HepG2 (cell line): ENCODE results near the gene GDF15. TPM values are rescaled to one million over a fixed set of nuclear protein-coding genes. Genes with fewer than 3 reads are reported as not detected.

Experiments
- ATAC-seq: fragments of 200-7000 bp; cut with Tn5 transposase; 3 replicates; pipeline ENCODE4 v1.9.1; 2020; ENCODE audit warnings: mild to moderate bottlenecking, moderate library complexity
- BruUV-seq: library from RNA; stranded (reverse); fragments of 400-500 nt; replicated peaks from 2 replicates; lab custom pipeline; 2021; lab: Mats Ljungman, UMichigan
- CTCF ChIA-PET: fragments of 300-600 bp; formaldehyde crosslinking; extraction: SDS; loops from one replicate; lab custom pipeline; 2021; ENCODE audit warnings: low total read pairs, inconsistent platforms, low intra/inter-chr PET ratio; lab: Yijun Ruan, JAX
- POLR2A ChIA-PET: fragments of 350-600 bp; sonication (Branson Sonifier 250); formaldehyde crosslinking; loops from one replicate; lab custom pipeline; 2020; ENCODE audit warnings: antibody characterized with exemption, inconsistent platforms; lab: Yijun Ruan, JAX
- DNase-seq: peaks from one replicate; pipeline ENCODE4 v3.0.0-alpha.2; 2015; ENCODE audit warnings: low spot score
- FAIRE-seq: peaks from 3 replicates; lab custom pipeline; 2011; peaks lifted over from hg19 to GRCh38; lab: Jason Lieb, UNC
- H2AFZ ChIP-seq: one replicate; pipeline ENCODE4 v1.6.1; 2011; ENCODE audit warnings: low read length, inconsistent platforms
- H3K27ac ChIP-seq: fragments of 300-600 bp; 3 replicates; pipeline ENCODE4 v1.8.0; 2011; ENCODE audit warnings: mixed run types, mild to moderate bottlenecking, mixed read lengths, low read length, inconsistent platforms; ENCODE audit not compliant: insufficient read depth; ENCODE audit errors: extremely low read length
- H3K27me3 ChIP-seq, 2 experiments: fragments of 200-600 bp in 1 of 2; 2 replicates in 1 of 2; 3 replicates in 1 of 2; pipeline versions ENCODE4 v1.6.0 to v1.8.0; 2011; ENCODE audit warnings: low read length in 2 of 2, mild to moderate bottlenecking in 2 of 2, moderate library complexity in 2 of 2, inconsistent platforms in 1 of 2; ENCODE audit not compliant: insufficient read depth in 2 of 2, control insufficient read depth in 1 of 2
- H3K36me3 ChIP-seq, 2 experiments: fragments of 200-600 bp in 1 of 2; replicated peaks in 1 of 2; 2 replicates in 1 of 2; 3 replicates in 1 of 2; pipeline versions ENCODE4 v1.5.1 to v1.8.0; 2011; ENCODE audit warnings: low read length in 2 of 2, inconsistent platforms in 1 of 2; ENCODE audit not compliant: insufficient read depth in 2 of 2, control insufficient read depth in 1 of 2
- H3K4me1 ChIP-seq: 2 replicates; pipeline ENCODE4 v1.5.1; 2012; ENCODE audit warnings: low read length, inconsistent platforms; ENCODE audit not compliant: insufficient read depth
- H3K4me2 ChIP-seq: 2 replicates; pipeline ENCODE4 v1.6.0; 2011; ENCODE audit warnings: low read depth, low read length, inconsistent platforms
- H3K4me3 ChIP-seq, 3 experiments: fragments of 200-600 bp in 1 of 3; sonication (generic), shearing (Covaris generic) in 1 of 3; replicated peaks in 1 of 3; 2 replicates each; pipeline ENCODE4 v1.5.1; 2011 to 2016; ENCODE audit warnings: low read length in 3 of 3, inconsistent platforms in 2 of 3, low read depth in 2 of 3, mild to moderate bottlenecking in 2 of 3, control low read depth in 1 of 3, mixed read lengths in 1 of 3; ENCODE audit not compliant: insufficient read depth in 1 of 3
- H3K79me2 ChIP-seq: one replicate; pipeline ENCODE4 v1.6.1; 2011; ENCODE audit warnings: low read length, inconsistent platforms; ENCODE audit not compliant: insufficient read depth
- H3K9ac ChIP-seq: 2 replicates; pipeline ENCODE4 v1.6.0; 2011; ENCODE audit warnings: mild to moderate bottlenecking, low read depth, low read length, inconsistent platforms; ENCODE audit not compliant: insufficient read depth
- H3K9me3 ChIP-seq: 2 replicates; pipeline ENCODE4 v1.5.1; 2012; ENCODE audit warnings: mild to moderate bottlenecking, low read length
- H4K20me1 ChIP-seq: 2 replicates; pipeline ENCODE4 v1.6.0; 2011; ENCODE audit warnings: inconsistent platforms, mild to moderate bottlenecking, low read length, moderate library complexity; ENCODE audit not compliant: insufficient read depth
- BCL6 ChIP-seq: IDR thresholded peaks from 2 replicates; pipeline ENCODE4 v1.6.1; 2016; ENCODE audit warnings: missing genetic modification reagents, missing compliant biosample characterization
- JARID2 ChIP-seq: sonication (generic); formaldehyde crosslinking; IDR thresholded peaks from 2 replicates; pipeline ENCODE4 v1.8.1; 2023; ENCODE audit warnings: missing genetic modification reagents, inconsistent platforms; ENCODE audit not compliant: insufficient replicate concordance
- KAT2B ChIP-seq: fragments of 150-350 bp; IDR thresholded peaks from 2 replicates; pipeline ENCODE4 v1.6.1; 2014; ENCODE audit warnings: low read depth, low read length, borderline replicate concordance
- NR2F6 ChIP-seq, 2 experiments: IDR thresholded peaks; 2 replicates each; pipeline ENCODE4 v1.6.1; 2016; ENCODE audit warnings: antibody characterized with exemption in 1 of 2, mild to moderate bottlenecking in 1 of 2
- PAXIP1 ChIP-seq: sonication (generic); formaldehyde crosslinking; conservative IDR thresholded peaks from 2 replicates; pipeline ENCODE4 v1.4.0; 2020; ENCODE audit warnings: mild to moderate bottlenecking, missing genetic modification reagents, moderate library complexity
- PHF21A ChIP-seq: sonication (generic); formaldehyde crosslinking; IDR thresholded peaks from 2 replicates; pipeline ENCODE4 v1.5.0; 2020; ENCODE audit warnings: mild to moderate bottlenecking, missing genetic modification reagents
- RARA ChIP-seq: IDR thresholded peaks from 2 replicates; pipeline ENCODE4 v1.6.1; 2016; ENCODE audit warnings: missing genetic modification reagents, missing compliant biosample characterization
- SOX13 ChIP-seq, 3 experiments: fragments of 450-650 bp in 1 of 3; sonication (generic) in 1 of 3; formaldehyde crosslinking in 1 of 3; IDR thresholded peaks in 2 of 3; conservative IDR thresholded peaks in 1 of 3; 2 replicates each; pipeline versions ENCODE4 v1.5.0 to v1.6.1; 2016 to 2020; ENCODE audit warnings: antibody characterized with exemption in 1 of 3, mild to moderate bottlenecking in 1 of 3, missing compliant biosample characterization in 1 of 3, missing genetic modification reagents in 1 of 3, moderate library complexity in 1 of 3
- TBX3 ChIP-seq: fragments of 450-650 bp; IDR thresholded peaks from 2 replicates; pipeline ENCODE4 v1.6.1; 2017; ENCODE audit warnings: antibody characterized with exemption, mild to moderate bottlenecking, inconsistent platforms, borderline replicate concordance
- TFAP4 ChIP-seq: sonication (generic); IDR thresholded peaks from 2 replicates; pipeline ENCODE4 v1.6.1; 2016; ENCODE audit warnings: low read depth, borderline replicate concordance
- ZNF121 ChIP-seq: sonication (generic); formaldehyde crosslinking; IDR thresholded peaks from 2 replicates; pipeline ENCODE4 v1.5.0; 2020; ENCODE audit warnings: mild to moderate bottlenecking, missing genetic modification reagents
- ZNF260 ChIP-seq: sonication (generic); formaldehyde crosslinking; IDR thresholded peaks from 2 replicates; pipeline ENCODE4 v1.4.0; 2020; ENCODE audit warnings: missing genetic modification reagents, low read depth, mild to moderate bottlenecking, borderline replicate concordance
- ZNF761 ChIP-seq: sonication (generic); formaldehyde crosslinking; conservative IDR thresholded peaks from 2 replicates; pipeline ENCODE4 v1.4.0; 2020; ENCODE audit warnings: mild to moderate bottlenecking, missing genetic modification reagents
- WGBS: methylation state at CpG from one replicate; pipeline ENCODE4 v1.1.6; 2017; ENCODE audit warnings: low lambda C conversion rate; 5-methylcytosine and 5-hydroxymethylcytosine counted together
- in situ Hi-C: cut with HindIII; loops from 2 replicates; pipeline ENCODE4 v1.10.0; 2017; ENCODE audit warnings: low pct_unique_long_range_greater_than_20kb; ENCODE audit not compliant: extremely low pct_ligation_motif_present
- intact Hi-C: fragments of 100-400 bp; cut with micrococcal nuclease; formaldehyde crosslinking; loops from one replicate; pipeline ENCODE4 v1.10.0; 2022; ENCODE audit not compliant: unreplicated experiment
- polyA plus RNA-seq, 8 experiments: library from polyadenylated mRNA; depleted of rRNA in 3 of 8; stranded (reverse) in 7 of 8; unstranded in 1 of 8; fragments of >200 nt; fragmentation: Illumina TruSeq in 4 of 8; extraction: Trizol in 4 of 8; gene quantifications; 2 replicates each; pipeline versions ENCODE4 v1.2.1 to v1.2.3, GENCODE V29; 2011 to 2016; ENCODE audit warnings: low read depth in 4 of 8, missing spikeins in 1 of 8, mixed read lengths in 1 of 8; ENCODE audit not compliant: insufficient read depth in 1 of 8
- total RNA-seq, 5 experiments: library from RNA; depleted of rRNA; stranded (reverse); fragments of >200 nt; fragmentation: Illumina TruSeq; extraction: Trizol; gene quantifications; 2 replicates each; pipeline ENCODE4 v1.2.3, GENCODE V29; 2016; ENCODE audit warnings: low read depth in 1 of 5

GDF15 gene
- total and polyA plus RNA-seq, 2 of the 13 experiments (the other 11 are each of a cell fraction or from before 2014, with no cell fraction given) = 146 to 422 TPM

- no peak overlapping the region for H3K4me2 ChIP-seq
- FAIRE-seq = no peak
- ChIA-PET CTCF (no interaction called here), POLR2A (interaction anchor here (0.7 to 1.5 kb wide), 4 partner anchors 9 to 98 kb away, joined by 3 to 7 read pairs (median 4); partner anchors contain the start of gene GDF15)
- no peaks in the 10 kb centered on the region for H3K27me3 ChIP-seq
- in situ Hi-C loops = no loop called here
- no TSS peak for BruUV-seq
- DNase-seq = no peak
- H3K79me2 ChIP-seq = peaks cover 5% of the 10 kb centered on the region
- peak overlapping the region; percentile 37 for H3K27ac ChIP-seq
- no peak overlapping the region for H2AFZ ChIP-seq
- TF ChIP-seq ZNF260 (CRISPR knock-in tag) = no peak
- TF ChIP-seq RARA (CRISPR knock-in tag) = 0 out of 2 replicates have a peak, but pooled peaks have one; percentile 27
- TF ChIP-seq ZNF121 (CRISPR knock-in tag) = peak; percentile 96
- TF ChIP-seq BCL6 = 0 out of 2 replicates have a peak, but pooled peaks have one; percentile 35
- no peak for TF ChIP-seq JARID2 (CRISPR knock-in tag)
- no peak for TF ChIP-seq SOX13 (IDR thresholded peaks at IDR 0.05)
- peak in 1 of 2 experiments; percentile 5; a peak in 1 of 4 replicates for TF ChIP-seq SOX13 (CRISPR knock-in tag; conservative IDR thresholded peaks at IDR 0.05 in 1 of 2, IDR thresholded peaks at IDR 0.05 in 1 of 2)
- peak; percentile 55; the same call in 1 of the 2 replicates for TF ChIP-seq TFAP4
- no peak for TF ChIP-seq KAT2B
- TF ChIP-seq PAXIP1 (CRISPR knock-in tag) = 0 out of 2 replicates have a peak, but pooled peaks have one; percentile 12
- TF ChIP-seq PHF21A = 0 out of 2 replicates have a peak, but pooled peaks have one; percentile 38
- no peak for TF ChIP-seq NR2F6 (IDR thresholded peaks at IDR 0.05)
- TF ChIP-seq NR2F6 (CRISPR knock-in tag; IDR thresholded peaks at IDR 0.05) = 0 out of 2 replicates have a peak, but pooled peaks have one; percentile 12
- no peak for TF ChIP-seq ZNF761 (CRISPR knock-in tag)
- no peak for TF ChIP-seq TBX3
- ATAC-seq = no peak
- no peaks in the 10 kb centered on the region for H3K36me3 ChIP-seq
- no peaks in the 10 kb centered on the region for H3K9me3 ChIP-seq
- H3K9ac ChIP-seq = no peak overlapping the region
- H4K20me1 ChIP-seq = no peaks in the 10 kb centered on the region
- 59% methylated on average over 6 of the region's 6 CpGs for WGBS
- intact Hi-C loops = no loop called here
- no peak overlapping the region for H3K4me3 ChIP-seq
- H3K4me1 ChIP-seq = peaks cover 99% of the 10 kb centered on the region
Measured at GRCh38 chr19:18377026-18377425, 8.9 kb upstream of the GDF15 start.
